GM12878 (cell line): ENCODE results near the gene CCNYL1. TPM values are rescaled to one million over a fixed set of nuclear protein-coding genes. Genes with fewer than 3 reads are reported as not detected.

Source experiments
- ATAC-seq: fragments of 200-7000 bp; cut with Tn5 transposase; 3 replicates; pipeline ENCODE4 v1.9.1; 2020; ENCODE audit warnings: mild to moderate bottlenecking, moderate library complexity
- BruUV-seq: library from RNA; stranded (reverse); fragments of 400-500 nt; replicated peaks from 2 replicates; lab custom pipeline; 2021; lab: Mats Ljungman, UMichigan
- CTCF ChIA-PET: fragments of 300-600 bp; sonication (Branson Sonifier 250); formaldehyde crosslinking; extraction: SDS; loops from one replicate; lab custom pipeline; 2021; ENCODE audit warnings: inconsistent platforms; lab: Yijun Ruan, JAX
- POLR2A ChIA-PET: fragments of 350-600 bp; formaldehyde crosslinking; extraction: SDS; loops from one replicate; lab custom pipeline; 2021; ENCODE audit warnings: inconsistent platforms; lab: Charles Lee
- RAD21 ChIA-PET: fragments of 300-600 bp; sonication (Branson Sonifier 250); formaldehyde crosslinking; loops from one replicate; lab custom pipeline; 2023; ENCODE audit warnings: antibody characterized with exemption; ENCODE audit not compliant: unreplicated experiment; lab: Charles Lee
- SMC1A ChIA-PET: fragments of 300-600 bp; sonication (Branson Sonifier 250); formaldehyde crosslinking; loops from one replicate; lab custom pipeline; 2023; ENCODE audit not compliant: unreplicated experiment, uncharacterized antibody; lab: Charles Lee
- DNase-seq: peaks from one replicate; pipeline ENCODE4 v3.0.0-alpha.2; 2011; ENCODE audit warnings: low read depth, low spot score
- FAIRE-seq: peaks from 3 replicates; lab custom pipeline; 2011; peaks lifted over from hg19 to GRCh38; lab: Jason Lieb, UNC
- H2AFZ ChIP-seq: 2 replicates; pipeline ENCODE4 v1.6.0; 2011; ENCODE audit warnings: low read depth, low read length, control low read depth; ENCODE audit not compliant: control insufficient read depth
- H3K27ac ChIP-seq: 2 replicates; pipeline ENCODE4 v1.5.1; 2011; ENCODE audit warnings: control low read depth; ENCODE audit not compliant: control insufficient read depth, insufficient read depth
- H3K27me3 ChIP-seq, 2 experiments: replicated peaks in 1 of 2; 2 replicates each; pipeline versions ENCODE4 v1.6.0 to v1.6.1; 2011; ENCODE audit warnings: low read length in 1 of 2; ENCODE audit not compliant: control insufficient read depth in 2 of 2, insufficient read depth in 2 of 2
- H3K36me3 ChIP-seq, 2 experiments: 2 replicates each; pipeline ENCODE4 v1.5.1; 2011; ENCODE audit warnings: low read length in 1 of 2; ENCODE audit not compliant: control insufficient read depth in 2 of 2, insufficient read depth in 2 of 2
- H3K4me1 ChIP-seq: 2 replicates; pipeline ENCODE4 v1.6.1; 2011; ENCODE audit warnings: mild to moderate bottlenecking, low read length, moderate library complexity, mixed read lengths; ENCODE audit not compliant: control insufficient read depth, insufficient read depth
- H3K4me2 ChIP-seq: 2 replicates; pipeline ENCODE4 v1.6.0; 2011; ENCODE audit warnings: control low read depth; ENCODE audit not compliant: control insufficient read depth, insufficient read depth
- H3K4me3 ChIP-seq: fragments of 200-600 bp; sonication (generic); 2 replicates; pipeline ENCODE4 v1.5.1; 2016
- H3K79me2 ChIP-seq: 2 replicates; pipeline ENCODE4 v1.6.0; 2011; ENCODE audit warnings: low read length; ENCODE audit not compliant: control insufficient read depth, insufficient read depth
- H3K9ac ChIP-seq: 2 replicates; pipeline ENCODE4 v1.8.0; 2011; ENCODE audit warnings: low read length, control low read depth, mixed read lengths; ENCODE audit not compliant: control insufficient read depth, insufficient read depth
- H3K9me3 ChIP-seq: replicated peaks from 3 replicates; pipeline ENCODE4 v1.5.1; 2011; ENCODE audit warnings: mild to moderate bottlenecking, low read length; ENCODE audit not compliant: control insufficient read depth, insufficient read depth
- H4K20me1 ChIP-seq: 2 replicates; pipeline ENCODE4 v1.6.0; 2011; ENCODE audit not compliant: control insufficient read depth, insufficient read depth
- BCL11A ChIP-seq: IDR thresholded peaks from 2 replicates; pipeline ENCODE4 v1.6.1; 2011; ENCODE audit warnings: low read depth, low read length
- BCLAF1 ChIP-seq: fragments of 450-650 bp; IDR thresholded peaks from 2 replicates; pipeline ENCODE4 v1.6.1; 2017; ENCODE audit warnings: antibody characterized with exemption, mild to moderate bottlenecking, moderate library complexity
- BRCA1 ChIP-seq: IDR thresholded peaks from 2 replicates; pipeline ENCODE4 v1.6.1; 2011; ENCODE audit warnings: low read depth, low read length, improper control_type of control experiment
- CUX1 ChIP-seq: IDR thresholded peaks from 2 replicates; pipeline ENCODE4 v1.6.1; 2012; ENCODE audit warnings: improper control_type of control experiment, low read depth, low read length; ENCODE audit not compliant: insufficient replicate concordance
- NKRF ChIP-seq: fragments of 450-650 bp; conservative IDR thresholded peaks from 2 replicates; pipeline ENCODE4 v1.6.1; 2017; ENCODE audit warnings: mild to moderate bottlenecking, moderate library complexity
- REST ChIP-seq: IDR thresholded peaks from 2 replicates; pipeline ENCODE4 v1.6.1; 2012; ENCODE audit warnings: mild to moderate bottlenecking, low read depth, low read length
- RFX5 ChIP-seq: IDR thresholded peaks from 2 replicates; pipeline ENCODE4 v1.6.1; 2011; ENCODE audit warnings: low read depth, low read length, improper control_type of control experiment
- SMAD5 ChIP-seq: IDR thresholded peaks from 2 replicates; pipeline ENCODE4 v1.6.1; 2016; ENCODE audit warnings: antibody characterized with exemption, low read depth
- SREBF2 ChIP-seq: IDR thresholded peaks from 2 replicates; pipeline ENCODE4 v1.6.1; 2012; ENCODE audit warnings: mild to moderate bottlenecking, low read length
- TBL1XR1 ChIP-seq: IDR thresholded peaks from 2 replicates; pipeline ENCODE4 v1.6.1; 2012; ENCODE audit warnings: low read depth, low read length, improper control_type of control experiment
- ZNF217 ChIP-seq: fragments of 450-650 bp; IDR thresholded peaks from 2 replicates; pipeline ENCODE4 v1.6.1; 2017; ENCODE audit warnings: antibody characterized with exemption, mild to moderate bottlenecking
- WGBS: methylation state at CpG from one replicate; pipeline ENCODE4 v1.1.6; 2016; ENCODE audit warnings: low lambda C conversion rate; ENCODE audit not compliant: insufficient replicate concordance, insufficient coverage; ENCODE audit errors: missing lambda C conversion rate; 5-methylcytosine and 5-hydroxymethylcytosine counted together
- in situ Hi-C: fragments of 300-500 bp; cut with MboI; formaldehyde crosslinking; loops from 9 replicates; pipeline ENCODE4 v1.14.3; 2018; ENCODE audit warnings: mixed read lengths
- intact Hi-C: fragments of 100-400 bp; cut with micrococcal nuclease; formaldehyde crosslinking; loops from one replicate; pipeline ENCODE4 v1.14.2; 2022; ENCODE audit not compliant: unreplicated experiment
- polyA plus RNA-seq, 11 experiments: library from polyadenylated mRNA; depleted of rRNA in 4 of 11; unstranded in 6 of 11; stranded (reverse) in 5 of 11; fragments of >200 nt; fragmentation: Nextera tagmentation in 4 of 11; fragmentation: Illumina TruSeq in 1 of 11; extraction: Ambion mirVana in 4 of 11; extraction: Trizol in 1 of 11; gene quantifications; 1 replicate in 1 of 11; 2 replicates in 10 of 11; pipeline versions ENCODE4 v1.2.1 to v1.2.3, GENCODE V29; 2011 to 2016; ENCODE audit warnings: inconsistent platforms in 2 of 11, missing spikeins in 2 of 11, low read depth in 1 of 11
- total RNA-seq, 4 experiments: library from RNA; depleted of rRNA in 3 of 4; stranded (reverse); fragments of >200 nt in 3 of 4; fragmentation: Illumina TruSeq in 1 of 4; extraction: Trizol in 1 of 4; gene quantifications; 2 replicates each; pipeline versions ENCODE4 v1.2.1 to v1.2.3, GENCODE V29; 2013 to 2021

Gene CCNYL1
- total and polyA plus RNA-seq, 10 of the 15 experiments (the other 5 are each of a cell fraction or from before 2014, with no cell fraction given), result 1.8 to 12.3 (median 5.9) TPM

- WGBS, result 58% methylated on average over 5 of the region's 5 CpGs
- TF ChIP-seq TBL1XR1 (no peak), NKRF (no peak), BCLAF1 (no peak), RFX5 (no peak), ZNF217 (no peak), REST (no peak), CUX1 (no peak), BRCA1 (no peak), BCL11A (no peak), SREBF2 (no peak), SMAD5 (no peak)
These were observed 73.5 kb downstream of the CCNYL1 start for GRCh38 chr2:207784898-207785297.

More at GRCh38 chr2:207784898-207785297, 73.5 kb downstream of the CCNYL1 start:
- DNase-seq (no peak), FAIRE-seq (no peak), ATAC-seq (no peak)
- no peaks in the 10 kb centered on the region; a peak in 1 of 4 replicates for H3K27me3 ChIP-seq
- RAD21 ChIA-PET, result no interaction called here
- no peak overlapping the region for H3K9ac ChIP-seq
- H3K4me3 ChIP-seq, result no peak overlapping the region
- intact Hi-C loops, result no loop called here
- H3K27ac ChIP-seq, result no peak overlapping the region
- SMC1A ChIA-PET, result no interaction called here
- no peaks in the 10 kb centered on the region for H4K20me1 ChIP-seq
- H3K36me3 ChIP-seq, result no peaks in the 10 kb centered on the region
- in situ Hi-C loops, result no loop called here
- CTCF ChIA-PET, result no interaction called here
- H3K4me2 ChIP-seq, result no peak overlapping the region
- POLR2A ChIA-PET, result interaction anchor here (0.6 kb wide), 1 partner anchor 240 kb away, joined by 3 read pairs; no protein-coding TSS in a partner anchor
- no peaks in the 10 kb centered on the region for H3K9me3 ChIP-seq
- H3K4me1 ChIP-seq, result no peaks in the 10 kb centered on the region
- H2AFZ ChIP-seq, result no peak overlapping the region
- H3K79me2 ChIP-seq, result no peaks in the 10 kb centered on the region
- no TSS peak for BruUV-seq
